Glutamatergic neuron (in vitro differentiated cells): ENCODE results near the gene DDX39A. TPM values are rescaled to one million over a fixed set of nuclear protein-coding genes. Genes with fewer than 3 reads are reported as not detected.
"Not testable (repeated sequence)": the region's sequence is repeated elsewhere in the genome, so short reads cannot be mapped to it uniquely, and the experiment has no call there.

Experiments
- DNase-seq: peaks from one replicate; pipeline ENCODE4 v3.0.0; 2022
- H3K27ac Mint-ChIP-seq: one replicate; pipeline ENCODE4 v1.8.0; 2020; ENCODE audit warnings: mild to moderate bottlenecking, mixed read lengths, inconsistent platforms; ENCODE audit not compliant: unreplicated experiment
- H3K27me3 Mint-ChIP-seq: one replicate; pipeline ENCODE4 v1.8.0; 2020; ENCODE audit warnings: mild to moderate bottlenecking, moderate library complexity, mixed read lengths, inconsistent platforms; ENCODE audit not compliant: unreplicated experiment
- H3K36me3 Mint-ChIP-seq: one replicate; pipeline ENCODE4 v1.8.0; 2020; ENCODE audit warnings: mild to moderate bottlenecking, mixed read lengths, inconsistent platforms; ENCODE audit not compliant: unreplicated experiment
- H3K4me1 Mint-ChIP-seq: one replicate; pipeline ENCODE4 v1.8.0; 2020; ENCODE audit warnings: mild to moderate bottlenecking, low read depth, mixed read lengths, inconsistent platforms; ENCODE audit not compliant: unreplicated experiment
- H3K4me3 Mint-ChIP-seq: one replicate; pipeline ENCODE4 v1.8.0; 2020; ENCODE audit warnings: mild to moderate bottlenecking, mixed read lengths, inconsistent platforms; ENCODE audit not compliant: unreplicated experiment
- H3K9me3 Mint-ChIP-seq: one replicate; pipeline ENCODE4 v1.8.0; 2020; ENCODE audit warnings: mild to moderate bottlenecking, moderate library complexity, mixed read lengths, inconsistent platforms; ENCODE audit not compliant: unreplicated experiment
- long read RNA-seq: library from polyadenylated mRNA; unstranded; transcript quantifications from one replicate; pipeline ENCODE4 v2.0.0, GENCODE V29; 2020; ENCODE audit not compliant: unreplicated experiment
- total RNA-seq: library from RNA; stranded (reverse); fragmentation: NEBNext Ultra II Directional; extraction: Animal tissue kit (Norgen Biotek cat#: 25700); gene quantifications from one replicate; pipeline ENCODE4 v1.2.1, GENCODE V29; 2021; ENCODE audit not compliant: unreplicated experiment
- TF ChIP-seq, protein P1 (sequence below): fragments of 200-600 bp; sonication (generic); IDR thresholded peaks from one replicate; pipeline ENCODE4 v1.5.0; 2021; ENCODE audit not compliant: partially characterized antibody, unreplicated experiment

Gene DDX39A
- 103 TPM for total RNA-seq
- long read RNA-seq, transcript DDX39A-201 (11 exons, 1,471 nt): major isoform, 101 of 134 reads
- long read RNA-seq, partial matches to known transcripts: 4 of 134 reads
- long read RNA-seq, other reads (novel, unspliced or antisense): 27 of 134 reads

- peaks cover 13% of the 10 kb centered on the region for H3K27me3 Mint-ChIP-seq
- peak within 1 kb of the TSS; percentile 96 for H3K4me3 Mint-ChIP-seq
- no peaks in the 10 kb centered on the region for H3K36me3 Mint-ChIP-seq
- peak; percentile 94 for DNase-seq
- peak within 1 kb of the TSS; percentile 95 for H3K27ac Mint-ChIP-seq
- peaks cover 12% of the 10 kb centered on the region for H3K4me1 Mint-ChIP-seq
- H3K9me3 Mint-ChIP-seq: peaks cover 4% of the 10 kb centered on the region
- TF ChIP-seq, protein P1, sequence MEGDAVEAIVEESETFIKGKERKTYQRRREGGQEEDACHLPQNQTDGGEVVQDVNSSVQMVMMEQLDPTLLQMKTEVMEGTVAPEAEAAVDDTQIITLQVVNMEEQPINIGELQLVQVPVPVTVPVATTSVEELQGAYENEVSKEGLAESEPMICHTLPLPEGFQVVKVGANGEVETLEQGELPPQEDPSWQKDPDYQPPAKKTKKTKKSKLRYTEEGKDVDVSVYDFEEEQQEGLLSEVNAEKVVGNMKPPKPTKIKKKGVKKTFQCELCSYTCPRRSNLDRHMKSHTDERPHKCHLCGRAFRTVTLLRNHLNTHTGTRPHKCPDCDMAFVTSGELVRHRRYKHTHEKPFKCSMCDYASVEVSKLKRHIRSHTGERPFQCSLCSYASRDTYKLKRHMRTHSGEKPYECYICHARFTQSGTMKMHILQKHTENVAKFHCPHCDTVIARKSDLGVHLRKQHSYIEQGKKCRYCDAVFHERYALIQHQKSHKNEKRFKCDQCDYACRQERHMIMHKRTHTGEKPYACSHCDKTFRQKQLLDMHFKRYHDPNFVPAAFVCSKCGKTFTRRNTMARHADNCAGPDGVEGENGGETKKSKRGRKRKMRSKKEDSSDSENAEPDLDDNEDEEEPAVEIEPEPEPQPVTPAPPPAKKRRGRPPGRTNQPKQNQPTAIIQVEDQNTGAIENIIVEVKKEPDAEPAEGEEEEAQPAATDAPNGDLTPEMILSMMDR: no peak
Measured at GRCh38 chr19:14419106-14419813, at the start of gene DDX39A. DDX39A (minus strand) TSS chr19:14419341; CDS start chr19:14413220, 6,121 bp downstream.

GRCh38 chr19:14467816-14468215, 48.7 kb upstream of the DDX39A start:
- Mint-ChIP-seq H3K27me3 (peaks cover 3% of the 10 kb centered on the region), H3K4me1 (no peaks in the 10 kb centered on the region), H3K27ac (no peak overlapping the region), H3K36me3 (no peaks in the 10 kb centered on the region), H3K4me3 (no peak overlapping the region), H3K9me3 (peaks cover 2% of the 10 kb centered on the region)
- no peak for DNase-seq
- TF ChIP-seq, protein P1: no peak

GRCh38 chr19:14467391-14467790, 48.2 kb upstream of the DDX39A start:
- Mint-ChIP-seq H3K27ac (no peak overlapping the region), H3K36me3 (no peaks in the 10 kb centered on the region), H3K9me3 (peaks cover 2% of the 10 kb centered on the region), H3K4me3 (no peak overlapping the region), H3K27me3 (peaks cover 2% of the 10 kb centered on the region), H3K4me1 (no peaks in the 10 kb centered on the region)
- TF ChIP-seq, protein P1: no peak
- no peak for DNase-seq

GRCh38 chr19:14463747-14464146, 44.6 kb upstream of the DDX39A start:
- DNase-seq: no peak
- peaks cover 2% of the 10 kb centered on the region for H3K27me3 Mint-ChIP-seq
- H3K4me3 Mint-ChIP-seq: no peak overlapping the region
- H3K4me1 Mint-ChIP-seq: no peaks in the 10 kb centered on the region
- no peak overlapping the region for H3K27ac Mint-ChIP-seq
- no peaks in the 10 kb centered on the region for H3K9me3 Mint-ChIP-seq
- TF ChIP-seq, protein P1: no peak
- no peaks in the 10 kb centered on the region for H3K36me3 Mint-ChIP-seq

- H3K36me3 Mint-ChIP-seq: not testable (repeated sequence)
Measured at GRCh38 chr19:14462401-14462800, 43.3 kb upstream of the DDX39A start.

More at GRCh38 chr19:14462401-14462800, 43.3 kb upstream of the DDX39A start:
- H3K4me3 Mint-ChIP-seq, DNase-seq, H3K9me3 Mint-ChIP-seq, H3K27me3 Mint-ChIP-seq, H3K27ac Mint-ChIP-seq, H3K4me1 Mint-ChIP-seq: not testable (repeated sequence)
